ENCODE measurements around the gene COL8A2.
A peak's percentile ranks its signal among the peaks of the same experiment; 100 is the strongest.

COL8A2 gene

GRCh38 chr1:36135796-36136195, 10.8 kb upstream of the COL8A2 start:
- H3K4me3 ChIP-seq (ENCODE audit: low read length) = no peak overlapping the region
- no peak for TF ChIP-seq CTCF (conservative IDR thresholded peaks at IDR 0.05; ENCODE audit: low read length)
- DNase-seq (ENCODE audit: low read depth) = no peak

GRCh38 chr1:36135330-36135667, 10.3 kb upstream of the COL8A2 start:
- H3K4me3 ChIP-seq (ENCODE audit: low read length) = no peak overlapping the region
- DNase-seq (ENCODE audit: low read depth) = no peak
- TF ChIP-seq CTCF (conservative IDR thresholded peaks at IDR 0.05; ENCODE audit: low read length) = no peak

- H3K4me3 ChIP-seq (ENCODE audit: low read length) = no peak overlapping the region
- peak; percentile 79 for TF ChIP-seq CTCF (conservative IDR thresholded peaks at IDR 0.05; ENCODE audit: low read length)
- DNase-seq (ENCODE audit: low read depth) = peak; percentile 67
Observed at GRCh38 chr1:36134505-36135329, 9.7 kb upstream of the COL8A2 start.

- no peak overlapping the region for H3K4me3 ChIP-seq (ENCODE audit: low read length)
- no peak for DNase-seq (ENCODE audit: low read depth)
- no peak for TF ChIP-seq CTCF (conservative IDR thresholded peaks at IDR 0.05; ENCODE audit: low read length)
Observed at GRCh38 chr1:36134031-36134430, 9.0 kb upstream of the COL8A2 start.

- TF ChIP-seq CTCF (conservative IDR thresholded peaks at IDR 0.05; ENCODE audit: low read length) = no peak
- peak; percentile 98 for DNase-seq (ENCODE audit: low read depth)
- H3K4me3 ChIP-seq (ENCODE audit: low read length) = no peak overlapping the region
Observed at GRCh38 chr1:36133484-36133883, 8.5 kb upstream of the COL8A2 start.

- no peak overlapping the region for H3K4me3 ChIP-seq (ENCODE audit: low read length)
- DNase-seq (ENCODE audit: low read depth) = no peak
- no peak for TF ChIP-seq CTCF (conservative IDR thresholded peaks at IDR 0.05; ENCODE audit: low read length)
Observed at GRCh38 chr1:36132029-36132428, 7.0 kb upstream of the COL8A2 start.

- no peak for DNase-seq (ENCODE audit: low read depth)
- no peak for TF ChIP-seq CTCF (conservative IDR thresholded peaks at IDR 0.05; ENCODE audit: low read length)
- no peak overlapping the region for H3K4me3 ChIP-seq (ENCODE audit: low read length)
Observed at GRCh38 chr1:36128905-36129206, 3.8 kb upstream of the COL8A2 start.

Measured in AG10803 (cell line).